Keratinocyte (primary cell): ENCODE measurements around the gene ARCN1.
A peak's percentile ranks its signal among the peaks of the same experiment; 100 is the strongest.

ENCODE experiments used
- EZH2 ChIP-seq: IDR thresholded peaks from one replicate; pipeline ENCODE4 v1.6.1; 2012; ENCODE audit warnings: inconsistent platforms, mild to moderate bottlenecking, low read length, moderate library complexity
- TF ChIP-seq, protein P1 (sequence below), 3 experiments: IDR thresholded peaks in 1 of 3; conservative IDR thresholded peaks in 1 of 3; optimal IDR thresholded peaks in 1 of 3; 2 replicates in 2 of 3; 3 replicates in 1 of 3; pipeline versions ENCODE3 to v1.5.1; 2011; ENCODE audit warnings: low read length in 3 of 3, mild to moderate bottlenecking in 3 of 3, moderate library complexity in 2 of 3, control low read depth in 1 of 3, inconsistent platforms in 1 of 3; ENCODE audit not compliant: insufficient read depth in 2 of 3; ENCODE audit errors: extremely low read depth in 1 of 3

DNA sequence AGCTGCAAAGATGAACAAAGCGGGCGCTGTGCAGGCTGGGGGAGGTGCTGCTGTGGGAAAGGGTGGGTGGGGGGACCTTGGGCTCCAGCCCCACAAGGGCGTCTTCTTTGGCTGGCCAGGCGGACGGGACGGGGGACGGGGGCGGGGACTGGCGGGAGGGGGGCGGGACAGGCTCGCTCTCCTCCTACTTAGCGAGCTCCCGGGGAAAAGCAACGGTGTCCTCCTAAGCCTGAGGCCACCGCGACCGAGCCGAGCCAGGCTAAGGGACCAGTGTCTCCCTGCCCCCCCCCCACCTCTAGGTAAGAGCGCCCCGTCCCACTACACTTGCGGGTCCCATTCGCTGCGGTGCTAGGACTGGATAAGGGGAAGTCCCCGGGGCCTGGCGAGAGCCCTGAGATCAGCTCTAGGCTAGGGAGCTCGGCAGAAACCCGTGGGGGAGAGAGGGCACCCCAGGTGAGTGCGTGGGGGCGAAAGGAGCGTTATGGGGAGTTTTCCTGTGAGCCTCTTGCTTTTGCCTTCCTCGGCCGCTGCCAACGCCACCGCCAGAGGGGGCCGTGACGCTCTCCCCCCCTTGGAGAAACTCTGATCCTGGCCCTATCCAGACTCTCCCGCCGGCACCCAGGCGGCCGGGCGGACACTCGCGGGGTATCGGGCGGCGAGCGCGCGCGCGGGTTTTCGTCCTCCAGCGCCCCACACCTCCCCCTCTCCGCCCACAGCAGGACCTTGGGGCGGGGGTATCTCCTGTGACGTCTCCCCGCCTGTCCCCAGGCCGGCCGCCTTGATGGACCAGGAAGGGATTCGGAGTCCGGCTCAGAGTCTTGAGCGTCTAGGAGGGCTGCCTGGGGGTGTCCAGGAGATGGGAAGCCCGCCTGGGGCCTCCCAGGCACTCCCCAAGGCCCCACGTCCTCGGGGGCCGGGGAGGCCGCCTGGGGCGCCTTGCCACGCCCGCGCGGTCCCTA, 35.5 kb downstream of the ARCN1 start, which contains the start of gene PHLDB1:
- TF ChIP-seq, protein P1, sequence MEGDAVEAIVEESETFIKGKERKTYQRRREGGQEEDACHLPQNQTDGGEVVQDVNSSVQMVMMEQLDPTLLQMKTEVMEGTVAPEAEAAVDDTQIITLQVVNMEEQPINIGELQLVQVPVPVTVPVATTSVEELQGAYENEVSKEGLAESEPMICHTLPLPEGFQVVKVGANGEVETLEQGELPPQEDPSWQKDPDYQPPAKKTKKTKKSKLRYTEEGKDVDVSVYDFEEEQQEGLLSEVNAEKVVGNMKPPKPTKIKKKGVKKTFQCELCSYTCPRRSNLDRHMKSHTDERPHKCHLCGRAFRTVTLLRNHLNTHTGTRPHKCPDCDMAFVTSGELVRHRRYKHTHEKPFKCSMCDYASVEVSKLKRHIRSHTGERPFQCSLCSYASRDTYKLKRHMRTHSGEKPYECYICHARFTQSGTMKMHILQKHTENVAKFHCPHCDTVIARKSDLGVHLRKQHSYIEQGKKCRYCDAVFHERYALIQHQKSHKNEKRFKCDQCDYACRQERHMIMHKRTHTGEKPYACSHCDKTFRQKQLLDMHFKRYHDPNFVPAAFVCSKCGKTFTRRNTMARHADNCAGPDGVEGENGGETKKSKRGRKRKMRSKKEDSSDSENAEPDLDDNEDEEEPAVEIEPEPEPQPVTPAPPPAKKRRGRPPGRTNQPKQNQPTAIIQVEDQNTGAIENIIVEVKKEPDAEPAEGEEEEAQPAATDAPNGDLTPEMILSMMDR (optimal IDR thresholded peaks at IDR 0.05 in 1 of 3, IDR thresholded peaks at IDR 0.05 in 1 of 3, conservative IDR thresholded peaks at IDR 0.05 in 1 of 3; ENCODE audit: extremely low read depth in 1 of 3, insufficient read depth in 2 of 3, low read length in 3 of 3) = peak; percentile 47 to 74 (median 71)
- no peak for TF ChIP-seq EZH2
